Activated CD8-positive, alpha-beta memory T cell treated with anti-CD3 and anti-CD28 coated beads, Interleukin-2, amount 50 U/mL, for 24 hours (primary cell): ENCODE measurements around the gene CYFIP1.

Source experiments
- DNase-seq: peaks from one replicate; pipeline ENCODE4 v3.0.0-alpha.2; 2020; ENCODE audit errors: extremely low read depth

The CYFIP1 gene

GRCh38 chr15:22918056-22918455, 62.1 kb downstream of the CYFIP1 start:
- DNase-seq = no peak

- no peak for DNase-seq
Observed at GRCh38 chr15:22917556-22917955, 62.6 kb downstream of the CYFIP1 start.

- no peak for DNase-seq
Observed at GRCh38 chr15:22916606-22917350, 63.4 kb downstream of the CYFIP1 start.

DNA sequence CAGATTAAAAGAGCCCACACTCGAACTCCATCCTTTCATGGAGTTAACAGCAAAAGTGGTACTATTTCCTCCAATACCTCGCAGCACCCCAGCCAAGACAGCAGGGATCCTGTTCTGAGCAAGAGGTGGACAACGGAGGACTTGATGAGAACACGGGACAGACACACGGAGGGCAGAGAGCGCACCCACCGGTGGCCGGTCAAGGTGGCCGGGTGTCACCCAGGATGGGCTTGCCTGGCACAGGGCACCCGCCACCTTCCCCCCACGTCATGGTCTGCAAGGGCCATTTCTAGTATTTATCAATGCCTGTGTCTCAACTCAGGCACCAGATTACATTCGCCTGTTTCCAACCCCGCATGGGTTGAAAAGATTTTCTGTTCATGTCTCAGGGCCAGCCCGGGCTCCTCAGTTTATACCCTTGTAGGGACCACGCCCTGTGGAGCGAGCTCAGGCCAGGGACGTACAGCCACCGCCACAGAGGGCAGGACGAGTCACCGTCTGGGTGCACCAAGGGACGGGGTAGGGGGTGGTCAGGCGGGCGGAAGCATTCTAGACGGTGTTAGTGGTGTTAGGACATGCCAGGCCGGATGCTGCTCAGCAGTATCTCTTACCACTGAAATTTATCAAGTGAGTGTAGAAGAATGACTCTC, 64.2 kb downstream of the CYFIP1 start:
- no peak for DNase-seq

GRCh38 chr15:22913646-22914380, 66.4 kb downstream of the CYFIP1 start:
- no peak for DNase-seq

- no peak for DNase-seq
Observed at GRCh38 chr15:22912256-22912655, 67.9 kb downstream of the CYFIP1 start.

DNA sequence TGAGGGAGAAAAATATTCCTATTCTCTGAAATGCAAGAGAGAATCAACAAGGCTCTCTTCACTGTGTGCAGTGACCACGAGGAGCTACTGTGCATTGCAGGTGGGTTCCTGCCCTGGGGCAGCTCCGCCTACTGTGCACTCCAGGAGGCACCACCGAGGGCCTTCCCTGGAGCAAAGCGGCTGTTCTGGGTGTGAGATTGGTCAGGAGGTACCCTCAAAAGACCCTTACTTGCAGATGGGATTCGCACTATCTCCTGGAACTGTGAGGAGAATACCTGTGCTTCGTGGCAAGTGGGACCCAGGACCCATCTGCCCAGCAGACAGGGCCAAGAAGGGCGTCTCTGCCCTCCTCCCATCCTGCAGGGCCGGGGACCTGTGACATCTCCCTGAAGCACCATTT, 68.9 kb downstream of the CYFIP1 start:
- DNase-seq = no peak

- DNase-seq = no peak
Observed at GRCh38 chr15:22908830-22909229, 71.3 kb downstream of the CYFIP1 start.

DNA sequence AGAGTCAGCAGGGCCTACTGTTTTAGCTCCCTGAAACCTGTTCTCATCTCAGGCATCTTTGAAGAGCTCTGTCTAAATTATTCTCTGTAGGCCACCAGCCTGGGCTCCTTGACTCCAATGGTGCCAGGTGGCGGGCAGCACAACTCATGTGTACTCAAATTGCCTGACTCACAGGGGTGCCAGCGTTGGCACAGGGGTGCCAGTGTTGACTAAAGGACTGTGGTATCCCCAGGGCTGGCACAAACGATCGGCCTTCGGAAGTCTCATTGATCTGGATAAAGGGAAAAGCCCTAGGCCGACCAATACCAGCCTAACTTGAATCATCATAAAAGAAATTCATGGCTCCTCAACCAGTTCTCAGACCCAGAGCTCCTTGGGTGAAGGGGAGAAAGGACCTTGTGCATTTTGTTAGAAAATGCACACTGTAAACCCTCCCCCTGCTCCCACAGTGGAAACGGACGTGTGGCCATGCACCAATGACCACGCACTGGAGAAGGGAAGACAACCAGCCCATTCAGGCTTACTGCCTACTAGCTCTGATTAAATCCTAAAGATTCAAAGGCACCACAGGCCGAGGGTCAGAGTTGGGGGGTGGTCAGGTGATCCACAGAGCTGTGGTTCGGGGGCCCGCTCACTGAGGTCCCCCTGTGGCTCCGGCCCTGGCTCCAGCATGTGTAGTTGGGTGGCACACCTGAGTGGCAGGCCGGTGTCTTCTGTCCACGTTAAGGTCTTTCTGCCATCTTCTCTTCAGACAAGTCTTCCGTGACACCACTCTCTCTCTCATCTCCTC, 72.8 kb downstream of the CYFIP1 start:
- no peak for DNase-seq

DNA sequence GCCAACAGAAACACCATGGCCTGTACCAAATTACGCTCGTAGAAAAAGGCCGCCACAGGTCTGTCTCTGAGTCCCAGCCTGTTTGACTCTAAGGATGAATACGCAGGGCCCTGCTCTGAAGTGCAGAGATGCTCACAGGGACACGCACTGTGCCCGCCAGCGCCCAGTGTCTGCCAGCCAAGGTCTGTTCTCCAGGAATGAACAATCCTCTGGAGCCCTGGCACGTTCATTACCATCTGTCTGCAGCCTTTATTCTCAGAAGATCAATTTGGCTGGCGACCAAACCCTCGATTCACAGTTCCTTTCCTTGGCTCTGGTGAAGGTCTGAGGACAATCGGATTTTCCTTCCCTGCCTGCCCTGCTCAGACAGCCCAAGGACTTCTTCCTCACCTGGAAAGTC, 75.4 kb downstream of the CYFIP1 start:
- no peak for DNase-seq

- no peak for DNase-seq
Observed at GRCh38 chr15:22903961-22904534, 76.1 kb downstream of the CYFIP1 start.

- no peak for DNase-seq
Observed at GRCh38 chr15:22903427-22903826, 76.7 kb downstream of the CYFIP1 start.

- no peak for DNase-seq
Observed at GRCh38 chr15:22902981-22903380, 77.2 kb downstream of the CYFIP1 start.

DNA sequence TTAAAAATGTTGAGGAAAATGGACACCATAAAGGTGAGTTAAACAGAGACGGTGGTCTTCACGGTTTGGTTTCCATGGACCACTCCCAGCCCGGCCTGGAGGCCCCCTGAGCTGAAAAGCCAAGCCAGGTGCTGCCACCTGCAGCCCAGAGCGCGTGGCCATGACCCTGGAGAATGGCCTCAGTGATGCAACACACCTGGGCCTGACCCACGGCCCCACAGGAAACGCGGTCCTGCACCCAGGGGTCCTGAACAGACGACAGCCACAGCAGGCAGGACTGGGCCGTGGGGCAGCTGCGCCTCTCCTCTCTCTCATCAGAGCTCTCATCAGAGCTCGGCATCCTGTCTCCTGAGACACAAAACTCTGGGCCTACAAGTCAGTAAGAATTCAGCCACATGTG, 77.6 kb downstream of the CYFIP1 start:
- DNase-seq = no peak

- DNase-seq = no peak
Observed at GRCh38 chr15:22902046-22902445, 78.1 kb downstream of the CYFIP1 start.

GRCh38 chr15:22895465-22896190, 84.5 kb downstream of the CYFIP1 start:
- DNase-seq = no peak

- DNase-seq = no peak
Observed at GRCh38 chr15:22893881-22894280, 86.3 kb downstream of the CYFIP1 start.

DNA sequence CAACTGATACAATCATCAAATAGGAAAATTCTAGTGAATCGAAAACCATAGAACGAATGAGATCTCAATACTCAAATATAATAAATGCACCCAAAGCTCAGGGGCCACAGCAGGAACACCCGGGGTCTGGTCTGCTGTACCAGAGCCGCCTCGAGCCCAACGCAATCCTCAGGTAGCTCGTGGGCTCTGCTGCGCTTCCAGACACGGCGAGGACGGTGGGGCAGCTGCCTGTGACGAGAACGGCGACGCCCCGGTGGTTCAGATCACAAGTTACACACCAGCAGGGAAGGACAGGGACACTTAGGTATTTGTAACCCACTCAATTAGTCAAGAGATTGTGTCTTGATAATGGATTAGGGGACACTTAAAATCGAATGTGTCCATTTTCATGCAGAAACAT, 87.1 kb downstream of the CYFIP1 start:
- DNase-seq = no peak

DNA sequence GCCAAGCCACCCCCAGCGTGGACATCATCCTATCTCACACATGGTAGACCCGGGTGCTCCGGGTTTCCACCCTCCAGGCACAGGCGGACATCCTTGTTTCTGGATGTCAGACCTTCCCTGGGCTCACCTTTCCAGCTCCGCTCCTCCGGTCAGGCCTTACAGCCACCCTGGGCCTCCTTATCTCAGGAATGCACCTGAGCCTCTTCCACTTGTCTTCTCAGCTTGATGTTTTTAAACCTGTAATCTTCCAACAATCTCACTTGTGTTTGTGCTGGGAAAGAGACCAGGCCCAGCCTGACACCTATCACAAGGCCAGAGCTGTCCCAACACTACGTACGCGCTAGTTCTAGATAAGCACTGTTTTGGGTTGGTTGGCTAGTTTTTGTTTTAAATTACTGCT, 87.8 kb downstream of the CYFIP1 start:
- no peak for DNase-seq

DNA sequence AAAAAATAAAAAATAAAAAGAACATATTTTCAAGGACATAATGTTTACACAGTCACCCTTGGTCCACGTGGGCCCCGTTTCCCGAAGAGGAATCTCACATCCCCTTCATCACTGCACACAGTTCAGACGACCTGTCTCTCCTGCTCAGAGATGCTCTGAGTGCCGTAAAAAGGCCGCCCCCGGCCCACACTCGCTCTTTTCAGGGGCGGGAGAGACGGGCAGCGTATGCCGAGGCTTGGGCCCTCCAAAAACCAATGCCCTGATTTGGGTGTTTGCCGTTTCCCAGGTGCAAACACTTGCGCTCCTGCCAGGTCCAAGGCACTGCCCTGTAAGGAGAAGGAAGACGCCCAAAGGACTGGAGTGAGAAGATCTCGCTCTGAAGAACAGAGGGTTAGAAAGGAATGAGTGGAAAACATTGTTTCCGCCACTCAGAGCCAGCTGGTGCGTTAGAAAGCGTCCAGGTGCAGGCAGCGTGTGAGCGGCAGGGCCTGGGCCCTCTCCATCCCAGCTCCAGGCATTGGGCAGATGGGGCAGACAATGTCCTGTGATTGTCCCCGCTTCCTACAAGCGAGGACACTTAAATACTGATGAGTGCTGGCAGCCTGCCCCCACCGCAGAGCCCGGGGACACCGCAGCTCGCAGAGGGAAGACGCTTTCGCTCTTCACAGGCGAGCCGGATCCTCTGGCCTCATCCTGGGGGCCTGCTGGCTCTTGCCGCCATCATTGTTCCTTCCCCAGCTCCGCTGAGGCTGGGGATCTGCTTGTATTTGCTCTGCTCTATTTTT, 88.5 kb downstream of the CYFIP1 start:
- DNase-seq = no peak
